SK-N-MC (cell line): ENCODE results near the gene POLR1C.

Source experiments
- EZH2 ChIP-seq: fragments of 200-600 bp; sonication (generic); IDR thresholded peaks from one replicate; pipeline ENCODE4 v1.6.1; 2017; ENCODE audit warnings: antibody characterized with exemption
- FOXP2 ChIP-seq: optimal IDR thresholded peaks from 2 replicates; pipeline ENCODE3; 2011; ENCODE audit warnings: mild to moderate bottlenecking, moderate library complexity; ENCODE audit not compliant: insufficient read depth; ENCODE audit errors: extremely low read length, control extremely low read depth
- POLR2AphosphoS5 ChIP-seq: IDR thresholded peaks from 2 replicates; pipeline ENCODE4 v1.6.1; 2012; ENCODE audit warnings: mild to moderate bottlenecking, low read depth, low read length, borderline replicate concordance

- TF ChIP-seq POLR2AphosphoS5 = no peak
- TF ChIP-seq EZH2 = no peak
- TF ChIP-seq FOXP2 = no peak
Measured at GRCh38 chr6:43508481-43509141, 8.3 kb upstream of the POLR1C start.
